GM18498 (cell line): Measurements from ENCODE around the gene TRIOBP.
"Not testable (repeated sequence)": the region's sequence is repeated elsewhere in the genome, so short reads cannot be mapped to it uniquely, and the experiment has no call there.

ENCODE experiments used
- ATAC-seq: cut with Tn5 transposase; IDR thresholded peaks from one replicate; pipeline ENCODE4 v1.9.1; 2021; ENCODE audit warnings: mild to moderate bottlenecking, moderate library complexity; ENCODE audit not compliant: unreplicated experiment

The TRIOBP gene

DNA sequence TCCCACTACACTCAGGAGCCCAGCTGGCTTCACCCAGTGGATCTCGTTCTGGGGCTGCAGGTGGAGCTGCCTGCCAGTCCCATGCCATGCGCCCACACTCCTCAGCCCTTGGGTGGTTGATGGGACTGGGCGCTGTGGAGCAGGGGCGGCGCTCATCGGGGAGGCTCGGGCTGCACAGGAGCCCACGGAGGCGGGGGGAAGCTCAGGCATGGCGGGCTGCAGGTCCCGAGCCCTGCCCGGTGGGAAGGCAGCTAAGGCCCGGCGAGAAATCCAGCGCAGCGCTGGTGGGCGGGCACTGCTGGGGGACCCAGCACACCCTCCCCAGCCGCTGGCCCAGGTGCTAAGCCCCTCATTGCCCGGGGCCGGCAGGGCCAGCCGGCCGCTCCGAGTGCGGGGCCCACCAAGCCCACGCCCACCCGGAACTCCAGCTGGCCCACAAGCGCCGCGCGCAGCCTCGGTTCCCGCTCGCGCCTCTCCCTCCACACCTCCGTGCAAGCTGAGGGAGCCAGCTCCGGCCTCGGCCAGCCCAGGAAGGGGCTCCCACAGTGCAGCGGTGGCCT, 21.0 kb downstream of the TRIOBP start:
- ATAC-seq: not testable (repeated sequence)

DNA sequence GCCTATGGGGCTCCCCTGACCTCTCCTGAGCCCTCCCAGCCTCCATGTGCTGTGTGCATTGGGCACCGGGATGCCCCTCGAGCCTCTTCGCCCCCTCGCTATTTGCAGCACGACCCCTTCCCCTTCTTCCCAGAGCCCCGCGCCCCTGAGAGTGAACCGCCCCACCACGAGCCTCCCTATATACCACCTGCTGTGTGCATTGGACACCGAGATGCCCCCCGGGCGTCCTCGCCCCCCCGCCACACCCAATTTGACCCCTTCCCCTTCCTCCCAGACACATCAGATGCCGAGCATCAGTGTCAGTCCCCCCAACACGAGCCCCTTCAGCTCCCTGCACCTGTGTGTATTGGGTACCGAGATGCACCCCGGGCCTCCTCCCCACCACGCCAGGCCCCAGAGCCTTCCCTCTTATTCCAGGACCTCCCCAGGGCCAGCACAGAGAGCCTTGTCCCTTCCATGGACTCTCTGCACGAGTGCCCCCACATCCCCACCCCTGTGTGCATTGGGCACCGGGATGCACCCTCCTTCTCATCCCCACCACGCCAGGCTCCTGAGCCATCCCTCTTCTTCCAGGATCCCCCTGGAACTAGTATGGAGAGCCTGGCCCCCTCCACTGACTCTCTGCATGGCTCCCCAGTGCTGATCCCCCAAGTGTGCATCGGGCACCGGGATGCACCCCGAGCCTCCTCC, 28.8 kb downstream of the TRIOBP start:
- ATAC-seq: no peak

DNA sequence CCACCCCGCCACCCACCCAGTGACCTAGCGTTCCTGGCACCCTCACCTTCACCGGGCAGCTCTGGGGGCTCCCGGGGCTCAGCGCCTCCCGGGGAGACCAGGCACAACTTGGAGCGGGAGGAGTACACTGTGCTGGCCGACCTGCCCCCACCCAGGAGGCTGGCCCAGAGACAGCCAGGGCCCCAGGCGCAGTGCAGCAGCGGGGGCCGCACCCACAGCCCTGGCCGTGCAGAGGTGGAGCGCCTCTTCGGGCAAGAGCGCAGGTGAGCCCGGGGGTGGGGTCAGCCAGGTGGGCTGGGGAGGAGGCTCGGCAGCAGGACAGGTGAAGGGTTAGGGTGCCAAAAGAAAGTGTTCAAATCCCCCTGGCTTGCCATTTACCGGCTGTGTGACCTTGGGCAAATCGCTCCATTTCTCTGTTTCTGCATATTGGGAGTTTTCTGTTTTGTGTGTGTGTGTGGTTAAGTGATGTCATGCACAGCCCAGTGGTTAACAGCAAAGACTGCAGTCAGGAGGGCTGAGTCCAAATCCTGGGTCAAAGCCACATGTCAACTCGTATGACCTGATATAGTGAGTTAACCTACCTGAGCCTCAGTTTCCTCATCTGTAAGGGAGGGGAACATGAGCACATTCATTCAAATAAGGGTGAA, 29.5 kb downstream of the TRIOBP start:
- ATAC-seq: no peak

DNA sequence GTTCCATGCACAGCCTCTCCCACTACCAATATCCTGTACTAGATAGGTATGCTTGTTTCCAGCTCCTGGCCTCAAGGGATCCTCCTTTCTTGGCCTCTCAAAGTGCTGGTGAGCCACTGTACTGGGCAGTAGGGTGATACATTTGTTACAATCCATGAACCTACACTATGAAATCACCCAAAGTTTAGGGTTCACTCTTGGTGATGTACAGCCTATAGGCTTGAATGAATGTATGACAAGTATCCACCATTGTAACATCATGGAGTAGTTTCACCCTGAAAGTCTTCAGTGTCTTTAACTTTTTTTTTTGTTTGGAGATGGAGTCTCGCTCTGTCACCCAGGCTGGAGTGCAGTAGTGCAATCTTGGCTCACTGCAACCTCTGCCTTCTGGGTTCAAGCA, 31.8 kb downstream of the TRIOBP start:
- no peak for ATAC-seq

DNA sequence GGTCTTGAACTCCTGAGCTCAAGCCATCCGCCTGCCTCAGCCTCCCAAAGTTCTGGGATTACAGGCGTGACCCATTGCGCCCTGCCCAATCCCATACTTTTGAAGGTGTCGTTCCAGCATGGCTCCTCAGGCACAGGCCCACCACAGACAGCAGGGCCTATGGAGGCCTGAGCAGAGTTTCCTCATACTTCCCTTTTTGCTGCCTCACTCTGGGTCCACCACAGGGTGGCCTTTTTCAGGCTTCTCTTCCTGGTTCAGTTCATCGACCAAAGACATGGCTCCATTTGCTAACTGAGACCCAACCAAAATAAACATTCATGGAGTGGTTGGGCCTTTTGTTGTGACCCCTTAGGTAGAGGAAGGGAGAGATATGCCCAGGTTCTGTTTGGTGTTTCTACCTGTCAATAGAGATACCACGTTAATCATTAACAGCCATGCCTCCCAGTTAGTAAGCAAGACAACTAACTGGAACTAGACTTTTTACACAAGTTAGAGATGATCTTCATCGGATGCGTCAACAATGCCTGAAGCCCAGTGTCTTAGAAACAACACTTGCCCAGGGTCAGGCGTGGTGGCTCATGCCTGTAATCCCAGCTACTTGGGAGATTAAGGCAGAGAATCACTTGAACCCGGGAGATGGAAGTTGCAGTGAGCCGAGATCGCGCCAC, 35.1 kb downstream of the TRIOBP start:
- ATAC-seq: no peak

DNA sequence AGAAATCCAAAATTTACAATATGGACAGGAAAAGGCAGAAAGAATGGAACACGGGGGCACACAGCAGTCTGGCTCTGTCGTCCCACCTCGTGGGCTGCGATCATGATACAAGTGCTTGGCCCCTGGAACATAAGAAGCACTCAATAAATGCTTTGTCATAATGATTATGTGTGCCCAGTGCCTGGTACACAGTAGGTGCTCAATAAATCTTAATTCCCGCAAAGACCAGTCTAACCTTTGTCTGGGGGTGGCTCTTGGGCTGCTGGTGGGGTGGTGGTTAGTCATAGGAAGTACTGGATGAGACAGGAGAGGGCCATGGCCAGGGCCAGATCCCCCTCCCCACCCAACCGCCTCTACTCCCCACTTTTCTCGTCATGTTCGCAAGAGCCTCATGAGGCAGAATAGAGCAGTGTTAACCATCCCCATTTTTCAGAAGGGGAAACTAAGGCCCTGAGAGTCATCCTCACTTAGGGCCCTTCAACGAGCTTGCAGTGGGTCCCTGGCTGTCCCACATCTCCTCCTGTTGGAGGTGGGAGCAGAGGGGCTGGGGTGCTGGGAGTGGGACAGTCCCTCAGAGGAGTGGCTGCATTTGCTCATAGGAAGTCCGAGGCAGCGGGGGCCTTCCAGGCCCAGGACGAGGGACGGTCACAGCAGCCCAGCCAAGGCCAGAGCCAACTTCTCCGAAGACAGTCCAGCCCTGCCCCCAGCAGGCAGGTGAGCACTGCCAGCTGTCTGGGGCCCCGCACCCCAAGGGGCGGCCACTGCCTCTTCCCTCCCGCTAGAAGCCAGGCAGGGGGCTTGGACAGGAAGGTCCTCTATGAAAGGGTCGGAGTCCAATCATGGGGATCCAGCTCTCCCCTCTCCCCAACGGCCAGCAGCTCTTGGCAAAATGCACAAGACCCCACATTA, 36.1 kb downstream of the TRIOBP start:
- no peak for ATAC-seq

DNA sequence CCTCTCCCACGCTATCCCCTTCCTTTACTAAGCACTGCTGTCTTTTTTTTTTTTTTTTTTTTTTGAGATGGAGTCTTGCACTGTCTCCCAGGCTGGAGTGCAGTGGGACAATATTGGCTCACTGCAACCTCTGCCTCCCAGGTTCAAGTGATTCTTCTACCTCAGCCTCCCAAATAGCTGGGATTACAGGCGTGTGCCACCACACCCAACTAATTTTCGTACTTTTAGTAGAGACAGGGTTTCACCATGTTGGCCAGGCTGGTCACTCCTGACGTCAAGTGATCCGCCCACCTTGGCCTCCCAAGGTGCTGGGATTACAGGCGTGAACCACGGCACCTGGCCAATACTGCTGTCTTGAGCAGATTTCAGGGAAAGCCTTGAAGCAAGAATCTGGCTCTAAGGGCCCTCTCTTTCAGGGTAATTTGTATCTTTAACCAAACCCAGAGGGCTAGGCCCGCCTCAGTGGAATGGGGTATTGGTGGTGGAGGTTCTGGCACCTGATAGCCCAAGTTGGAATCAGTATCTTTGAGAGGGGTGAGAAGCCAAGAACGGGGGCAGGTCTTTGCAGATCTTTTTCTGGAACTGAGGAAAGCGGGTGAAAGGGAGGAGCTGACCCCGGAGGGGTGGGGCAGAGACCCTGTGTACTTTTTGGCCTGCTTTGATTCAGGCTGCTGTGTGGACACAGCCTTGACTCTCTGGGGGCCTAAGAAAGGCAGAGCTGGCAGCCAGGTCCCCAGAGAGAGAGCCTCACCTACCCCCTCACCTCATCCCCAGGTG, 37.0 kb downstream of the TRIOBP start:
- ATAC-seq: no peak

DNA sequence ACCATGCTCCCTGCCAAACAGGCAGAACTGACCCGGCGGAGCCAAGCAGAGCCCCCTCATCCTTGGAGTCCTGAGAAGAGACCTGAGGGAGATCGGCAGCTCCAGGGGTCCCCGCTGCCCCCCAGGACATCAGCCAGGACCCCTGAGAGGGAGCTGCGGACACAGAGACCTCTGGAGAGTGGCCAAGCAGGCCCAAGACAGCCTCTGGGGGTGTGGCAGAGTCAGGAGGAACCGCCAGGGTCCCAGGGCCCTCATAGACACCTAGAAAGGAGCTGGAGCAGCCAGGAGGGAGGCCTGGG, 37.5 kb downstream of the TRIOBP start:
- no peak for ATAC-seq

DNA sequence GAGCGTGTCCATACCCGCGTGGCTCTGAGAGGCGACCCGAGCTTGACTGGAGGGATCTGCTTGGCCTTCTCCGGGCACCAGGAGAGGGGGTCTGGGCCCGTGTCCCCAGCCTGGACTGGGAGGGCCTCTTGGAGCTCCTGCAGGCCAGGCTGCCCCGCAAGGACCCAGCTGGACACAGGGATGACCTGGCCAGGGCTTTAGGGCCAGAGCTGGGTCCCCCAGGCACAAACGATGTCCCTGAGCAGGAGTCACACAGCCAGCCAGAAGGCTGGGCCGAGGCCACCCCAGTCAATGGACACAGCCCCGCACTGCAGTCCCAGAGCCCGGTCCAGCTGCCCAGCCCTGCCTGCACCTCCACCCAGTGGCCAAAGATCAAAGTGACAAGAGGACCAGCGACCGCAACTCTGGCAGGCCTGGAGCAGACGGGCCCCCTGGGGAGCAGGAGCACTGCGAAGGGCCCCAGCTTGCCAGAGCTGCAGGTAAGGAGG, 38.2 kb downstream of the TRIOBP start:
- ATAC-seq: no peak

DNA sequence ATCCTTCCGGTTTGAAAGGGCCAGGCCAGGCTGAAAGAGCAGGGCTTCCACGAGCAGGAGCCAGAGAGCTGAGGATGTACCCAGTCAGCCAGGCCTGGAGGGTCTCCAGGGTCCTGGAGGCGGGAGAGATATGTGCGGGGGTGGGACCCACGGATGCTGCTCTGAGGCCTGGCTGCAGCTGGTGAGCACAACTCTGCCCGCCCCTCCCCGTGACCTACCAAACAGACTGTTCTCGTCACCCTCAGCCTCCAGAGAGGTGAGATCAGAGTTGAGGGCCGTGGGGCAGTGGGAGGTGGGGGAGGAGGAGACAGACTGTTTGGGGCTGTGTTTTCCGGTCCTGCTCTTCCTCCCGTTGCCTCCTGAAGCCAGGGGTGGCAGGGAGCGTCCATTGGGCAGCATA, 42.2 kb downstream of the TRIOBP start:
- no peak for ATAC-seq

DNA sequence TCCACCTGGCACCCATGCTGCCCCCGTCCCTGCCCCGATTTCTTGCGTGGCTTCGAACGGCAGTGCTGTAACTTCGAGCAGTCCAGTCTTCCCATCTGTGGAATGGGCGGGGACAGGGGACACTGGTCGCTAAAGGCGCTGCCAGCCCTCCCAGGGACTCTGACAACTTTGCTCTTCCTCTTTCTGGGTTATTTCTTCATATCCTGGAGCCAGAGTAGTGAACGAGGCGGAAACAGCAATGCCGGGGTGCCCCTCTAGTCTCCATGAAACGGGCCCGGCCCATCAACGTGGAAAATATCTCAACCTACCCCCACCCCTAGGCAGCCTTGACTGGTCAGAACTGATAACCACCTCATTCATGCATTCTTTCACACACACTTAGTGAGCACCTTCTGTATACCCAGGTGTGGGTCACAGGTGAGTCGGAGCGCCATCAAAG, 42.8 kb downstream of the TRIOBP start:
- no peak for ATAC-seq

DNA sequence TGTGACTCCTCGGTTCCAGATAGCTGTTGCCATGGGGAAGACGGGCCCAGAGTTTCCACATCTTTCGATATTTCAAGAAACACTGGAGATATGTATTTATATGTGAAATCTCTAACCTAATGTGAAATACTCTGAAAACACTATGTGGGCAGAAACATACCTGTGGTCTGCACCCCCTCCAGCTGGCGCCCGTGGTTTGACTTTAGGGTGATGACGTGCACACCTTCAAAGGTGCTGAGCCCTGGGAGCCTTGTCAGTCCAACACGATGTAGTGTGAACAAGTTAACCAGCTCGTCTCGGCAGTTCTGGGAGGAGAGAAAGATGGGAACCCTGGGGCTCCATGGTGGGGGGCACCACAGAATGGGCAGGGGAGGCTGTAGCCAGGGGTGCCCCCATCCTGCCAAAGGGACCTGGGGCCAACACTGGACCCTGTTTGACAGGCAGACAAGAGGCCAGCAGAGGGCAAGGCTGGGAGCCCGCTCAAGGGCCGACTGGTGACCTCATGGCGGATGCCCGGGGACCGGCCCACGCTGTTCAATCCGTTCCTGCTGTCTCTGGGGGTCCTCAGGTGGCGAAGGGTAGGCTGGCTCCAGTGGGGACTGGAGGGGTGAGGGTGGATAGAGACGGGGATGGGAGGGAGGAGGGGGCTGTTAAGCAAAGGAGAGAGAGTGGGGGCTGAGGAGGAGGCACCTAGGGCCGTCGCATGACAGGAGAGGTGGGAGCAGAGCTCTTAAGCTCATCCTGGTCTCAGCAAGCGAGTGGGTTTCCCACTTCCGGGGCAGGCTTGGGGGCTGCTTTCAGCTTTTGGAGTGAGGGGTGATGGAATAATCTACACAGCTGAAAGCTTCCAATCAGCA, 43.8 kb downstream of the TRIOBP start:
- ATAC-seq: no peak

DNA sequence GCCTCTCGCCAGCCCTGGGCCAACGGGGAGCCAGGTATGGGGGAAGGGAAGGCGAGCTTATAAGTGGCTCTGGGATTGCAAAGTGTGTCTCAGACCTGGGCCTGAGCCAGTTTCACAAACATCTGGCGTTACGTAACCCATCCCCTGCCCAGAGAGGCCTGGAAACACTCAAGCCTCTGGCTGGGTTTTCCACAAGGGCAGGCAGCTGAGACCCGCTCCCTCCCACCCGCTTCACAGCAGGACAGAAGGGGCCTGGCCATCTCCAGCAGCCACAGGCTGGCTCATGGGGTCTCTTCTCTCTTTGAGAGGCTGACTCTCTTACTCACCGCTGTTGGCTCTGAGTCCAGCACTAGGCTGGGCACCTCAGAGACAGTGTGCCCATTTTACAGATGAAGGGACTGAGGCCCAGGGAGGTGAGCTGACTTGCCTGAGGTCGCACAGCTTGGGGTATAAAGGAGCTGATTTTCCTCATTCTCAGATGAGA, 44.5 kb downstream of the TRIOBP start:
- ATAC-seq: no peak

DNA sequence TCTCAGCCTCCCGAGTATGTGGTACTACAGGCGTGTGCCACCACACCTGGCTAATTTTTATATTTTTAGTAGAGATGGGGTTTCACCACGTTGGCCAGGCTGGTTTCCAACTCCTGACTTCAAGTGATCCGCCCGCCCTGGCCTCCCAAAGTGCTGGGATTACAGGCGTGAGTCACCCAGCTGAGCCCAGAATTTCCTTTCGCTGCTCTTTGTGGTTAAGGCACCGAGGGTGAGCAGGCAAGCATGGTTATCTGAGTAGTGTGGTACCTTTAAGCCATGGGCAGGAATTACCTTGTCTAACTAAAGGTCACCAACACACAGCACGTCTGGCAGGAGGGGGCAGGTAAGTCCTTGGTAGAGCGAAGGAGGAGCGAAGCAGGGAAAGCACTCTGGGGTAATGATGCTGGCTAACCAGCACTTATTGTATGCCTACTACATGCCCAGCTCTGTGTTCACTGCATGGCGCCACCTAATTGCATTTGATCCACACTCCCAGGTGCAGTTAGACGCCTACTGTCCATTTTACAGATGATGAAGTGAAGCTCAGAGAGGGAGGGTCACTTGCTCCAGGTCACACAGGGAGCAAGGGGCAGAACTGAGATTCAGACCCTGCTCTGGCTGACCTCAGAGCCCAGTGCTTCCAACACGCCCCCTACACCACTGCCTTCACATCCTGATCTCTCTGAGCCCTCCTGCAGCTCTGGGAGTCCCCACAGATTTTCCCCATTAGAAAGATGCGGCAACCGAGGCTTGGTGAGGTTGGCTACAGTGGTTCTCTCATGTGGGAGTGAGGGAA, 45.7 kb downstream of the TRIOBP start:
- no peak for ATAC-seq

DNA sequence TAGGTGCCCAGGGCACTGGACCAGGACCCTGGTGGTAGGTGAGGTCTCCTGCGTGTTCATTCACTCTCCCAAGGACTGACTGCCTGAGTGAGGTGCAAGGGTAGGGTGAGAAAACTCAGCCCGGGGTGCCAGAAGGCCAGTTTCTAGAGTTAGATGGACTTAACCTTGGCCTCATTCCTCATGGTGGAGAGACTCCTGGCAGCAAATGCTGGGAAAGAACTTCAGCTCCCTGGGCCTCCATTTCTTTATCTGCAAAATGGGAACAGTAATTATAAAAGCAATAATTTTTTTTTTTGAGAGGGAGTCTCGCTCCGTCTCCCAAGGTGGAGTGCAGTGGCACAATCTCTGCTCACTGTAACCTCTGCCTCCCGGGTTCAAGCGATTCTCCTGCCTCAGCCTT, 47.7 kb downstream of the TRIOBP start:
- ATAC-seq: no peak

DNA sequence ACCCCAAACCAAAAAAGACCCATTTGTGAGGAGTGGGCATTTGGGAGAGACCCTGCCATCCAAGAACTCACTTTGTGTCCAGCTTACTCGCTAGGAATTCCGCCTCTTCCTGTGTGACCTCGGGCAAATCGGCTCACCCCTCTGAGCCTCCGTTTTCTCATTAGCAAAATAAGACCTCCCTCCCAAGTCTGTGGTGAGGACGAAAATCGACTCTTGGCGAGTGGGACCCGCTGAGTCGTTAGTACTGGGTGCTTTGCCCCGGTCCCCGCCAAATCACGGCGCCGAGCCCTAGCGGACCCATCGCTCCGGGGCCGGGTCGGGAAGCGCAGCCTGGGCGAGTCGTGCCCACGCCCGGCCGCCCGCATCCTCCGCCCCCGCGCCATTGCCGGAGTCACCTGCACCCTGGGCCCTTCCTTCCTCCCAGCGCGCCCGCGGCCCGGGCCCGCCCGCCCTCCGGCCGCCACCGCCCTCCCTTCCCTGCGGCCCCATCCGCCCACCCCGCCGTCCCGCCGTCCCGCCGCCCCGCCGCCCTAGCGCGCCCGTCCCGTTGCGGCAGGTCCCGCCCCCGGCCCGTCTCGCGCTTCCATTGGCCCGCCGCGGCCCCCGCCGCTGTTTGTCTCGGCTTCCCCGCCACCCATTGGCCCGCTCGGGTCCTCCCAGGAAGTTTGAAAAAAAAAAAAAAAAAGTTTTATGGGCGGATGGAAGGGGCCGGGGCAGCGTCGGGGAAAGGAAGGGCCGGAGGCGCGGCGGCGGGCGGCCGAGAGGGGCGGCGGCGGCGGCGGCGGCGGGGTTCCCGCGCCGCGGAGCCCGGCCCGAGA, 48.9 kb downstream of the TRIOBP start:
- peak; percentile 73 for ATAC-seq

DNA sequence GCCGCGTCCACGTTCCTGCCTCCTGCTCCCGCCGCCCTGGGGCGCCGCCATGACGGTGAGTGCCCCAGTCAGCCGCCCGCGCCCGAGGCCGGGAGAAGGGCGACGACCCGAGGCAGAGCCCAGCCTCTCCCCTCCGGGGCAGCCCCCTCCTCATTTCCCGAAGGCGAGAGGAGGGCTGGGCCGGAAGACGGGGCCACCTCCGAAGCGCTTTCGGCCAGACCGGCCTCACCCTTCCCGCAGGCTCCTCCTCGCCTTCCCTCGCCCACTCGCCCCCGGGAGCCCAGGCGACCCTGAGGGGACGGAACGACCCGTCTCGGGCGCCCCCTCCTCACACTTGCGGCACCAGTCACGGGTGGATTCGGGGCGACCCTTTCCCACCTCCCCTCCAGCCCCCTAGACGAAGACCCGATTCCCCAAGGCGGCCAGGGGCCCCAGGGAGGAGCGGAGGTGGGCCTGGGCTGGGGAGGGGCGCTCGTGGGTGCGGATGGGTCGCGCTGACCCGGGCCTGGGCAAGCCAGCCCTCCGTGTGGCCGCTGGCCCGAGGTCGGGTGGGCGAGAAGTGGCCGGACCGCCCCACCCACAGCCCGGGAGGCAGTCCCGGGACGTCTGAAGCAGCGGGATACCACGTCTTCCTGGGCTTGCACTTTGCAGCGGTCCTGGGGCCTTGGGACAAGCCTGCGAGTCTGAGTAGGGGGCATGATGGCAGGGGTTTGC, 49.7 kb downstream of the TRIOBP start:
- peak; percentile 23 for ATAC-seq
